HG02852 (cell line): ENCODE data around the gene FAM83G.

Source experiments
- ATAC-seq: cut with Tn5 transposase; IDR thresholded peaks from one replicate; pipeline ENCODE4 v1.9.1; 2021; ENCODE audit warnings: mild to moderate bottlenecking, moderate library complexity; ENCODE audit not compliant: unreplicated experiment

FAM83G gene

DNA sequence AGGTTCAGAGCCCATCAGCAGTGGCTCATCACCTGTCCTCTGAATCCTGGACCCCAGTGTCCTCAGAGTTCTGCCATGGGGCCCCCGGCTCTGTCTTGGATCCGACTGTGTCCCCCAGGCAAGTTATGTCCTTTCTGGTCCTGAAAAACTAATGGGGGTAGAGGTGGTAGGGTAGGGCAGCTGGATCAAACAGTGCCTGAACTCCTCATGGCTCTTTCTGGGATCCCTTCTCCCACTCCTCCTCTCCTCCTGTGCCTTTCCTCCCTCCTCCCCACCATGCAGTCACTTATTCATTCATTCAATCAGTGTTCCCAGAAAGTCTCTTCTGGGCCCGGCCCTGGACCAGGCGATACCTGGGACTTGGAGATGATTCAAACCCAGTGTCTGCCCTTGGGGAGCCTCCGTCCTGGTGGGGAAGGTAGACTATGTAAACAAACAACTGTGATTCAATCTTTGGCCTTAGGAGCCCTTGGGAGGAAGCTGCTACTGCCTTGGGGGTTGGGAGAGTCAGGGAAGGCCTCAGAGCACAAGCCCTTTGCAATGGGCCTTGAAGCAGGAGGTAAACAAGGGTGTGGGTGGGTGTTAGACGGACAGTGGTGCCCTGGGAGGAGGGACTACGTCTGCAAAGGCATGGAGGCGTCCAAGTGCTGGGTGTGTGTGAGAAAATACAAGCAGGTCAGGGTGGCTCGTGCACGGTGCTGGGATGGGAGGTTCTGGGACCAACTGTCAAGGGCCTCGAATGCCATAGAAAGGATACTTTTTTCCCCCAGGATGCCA, 6.4 kb upstream of the FAM83G start:
- ATAC-seq = no peak

DNA sequence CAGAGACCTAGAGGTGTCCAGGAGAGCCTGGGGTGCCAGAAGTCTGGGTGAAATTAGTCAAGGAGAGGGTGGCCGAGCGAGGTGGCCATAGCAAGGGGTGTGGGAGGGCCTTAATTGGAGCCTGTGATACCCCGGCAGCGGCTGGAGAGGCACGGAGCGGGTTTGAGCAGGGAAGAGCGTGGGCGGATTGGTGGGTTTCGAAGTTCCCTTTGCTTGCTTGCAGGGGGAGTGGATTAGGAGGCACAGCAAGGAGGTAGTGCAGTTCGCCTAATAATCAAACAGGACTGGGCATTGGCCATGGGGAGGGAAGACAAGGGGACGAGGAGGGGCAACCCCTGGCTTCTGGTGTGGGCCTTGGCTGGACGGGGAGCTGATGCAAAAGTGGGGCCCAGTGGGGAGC, 5.4 kb upstream of the FAM83G start:
- no peak for ATAC-seq

GRCh38 chr17:19006698-19007097, 2.1 kb upstream of the FAM83G start:
- no peak for ATAC-seq

- ATAC-seq = no peak
These were observed 1.3 kb upstream of the FAM83G start for GRCh38 chr17:19005789-19006430.

DNA sequence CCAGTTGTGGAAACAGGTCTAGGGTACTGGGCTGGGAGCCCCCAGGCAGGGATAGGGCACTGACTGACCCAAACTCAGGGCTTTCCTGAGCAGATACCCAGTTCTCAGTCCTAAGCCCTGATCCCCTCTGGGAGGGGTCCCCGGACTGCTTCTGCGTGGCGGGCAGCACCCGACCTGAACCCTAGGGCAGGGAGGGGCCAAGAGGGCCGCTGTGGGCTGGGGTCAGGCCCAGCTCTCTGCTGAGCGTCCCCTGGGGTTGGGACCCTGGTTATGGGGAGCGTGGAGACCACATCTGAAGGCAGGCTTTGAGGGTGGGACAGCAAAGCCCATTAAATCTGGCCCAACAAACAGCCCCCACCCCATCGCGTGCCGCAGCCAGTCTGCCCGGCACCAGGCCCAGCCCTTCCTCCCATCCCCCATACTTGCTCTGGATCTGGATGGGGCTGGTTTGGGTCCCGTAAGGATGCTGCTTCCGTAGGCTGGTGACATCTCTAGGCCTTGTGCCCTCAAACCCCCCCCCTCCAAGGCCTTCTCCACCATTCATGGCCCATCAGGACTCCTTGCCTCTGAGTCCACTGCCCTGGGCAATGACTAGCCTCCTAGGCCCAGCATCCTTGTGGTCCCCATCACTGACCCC, 691 bp upstream of the FAM83G start:
- no peak for ATAC-seq

- peak; percentile 16 for ATAC-seq
These were observed 782 bp downstream of the FAM83G start for GRCh38 chr17:19003543-19004420.

GRCh38 chr17:19002805-19003542, 1.6 kb downstream of the FAM83G start:
- no peak for ATAC-seq

GRCh38 chr17:19001907-19002590, 2.5 kb downstream of the FAM83G start:
- ATAC-seq = no peak

DNA sequence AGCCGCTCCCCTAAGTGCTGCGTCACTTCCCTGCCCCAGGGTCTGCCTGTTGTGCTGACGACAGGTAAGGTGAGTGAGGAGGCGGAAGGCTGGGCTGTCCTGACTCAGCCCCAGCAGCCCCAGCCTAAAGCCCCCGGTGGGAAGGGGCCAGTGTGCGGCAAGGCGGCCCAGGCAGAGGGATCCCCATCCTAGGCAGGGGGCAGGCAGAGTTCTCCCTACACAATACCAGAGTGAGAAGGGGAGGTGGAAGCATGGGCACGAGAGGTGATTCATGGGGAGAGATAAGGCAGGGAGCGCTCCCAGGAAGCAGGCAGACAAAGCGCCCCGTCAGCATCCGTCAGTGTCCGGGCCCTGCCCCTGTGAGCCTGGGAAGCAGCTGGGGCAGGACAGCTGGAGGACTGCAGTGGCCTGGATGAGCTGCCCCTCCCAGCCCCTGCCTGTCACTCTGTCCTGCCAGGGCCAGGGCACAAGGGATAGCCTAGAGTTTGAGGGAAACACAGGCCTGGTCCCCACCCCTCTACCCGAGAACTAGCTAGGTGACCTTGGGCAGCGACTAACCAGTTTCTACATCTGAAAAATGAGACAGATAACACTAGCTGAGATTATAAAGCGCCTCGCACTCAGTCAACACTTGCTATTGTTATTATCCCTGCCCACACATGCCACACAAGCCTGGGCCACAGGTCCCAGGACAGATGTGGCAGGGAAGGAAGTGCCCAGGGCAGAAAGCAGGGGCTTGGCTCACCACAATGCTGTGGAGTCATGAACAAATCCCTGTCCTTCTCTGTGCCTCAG, 3.8 kb downstream of the FAM83G start:
- no peak for ATAC-seq

- ATAC-seq = no peak
These were observed 4.7 kb downstream of the FAM83G start for GRCh38 chr17:18999911-19000310.

DNA sequence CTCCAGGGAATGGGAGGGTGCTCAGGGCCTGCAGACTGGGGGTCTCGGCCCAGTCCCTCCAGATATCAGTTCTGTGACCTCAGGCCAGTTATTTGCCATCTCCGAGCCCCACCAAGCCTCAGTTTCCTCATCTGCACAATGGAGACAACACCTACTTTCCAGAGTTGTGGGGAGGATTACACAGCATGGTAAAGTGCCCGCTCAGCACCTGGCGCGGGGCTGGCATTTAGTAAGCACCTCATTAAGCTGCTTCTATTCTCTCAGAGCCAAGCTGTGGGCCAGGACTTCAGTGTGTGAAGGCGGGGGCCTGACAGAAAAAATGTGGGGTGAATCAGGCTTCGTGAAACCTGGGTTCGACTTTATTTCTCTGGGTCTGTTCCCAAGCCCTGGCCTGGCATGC, 5.2 kb downstream of the FAM83G start:
- ATAC-seq = no peak

DNA sequence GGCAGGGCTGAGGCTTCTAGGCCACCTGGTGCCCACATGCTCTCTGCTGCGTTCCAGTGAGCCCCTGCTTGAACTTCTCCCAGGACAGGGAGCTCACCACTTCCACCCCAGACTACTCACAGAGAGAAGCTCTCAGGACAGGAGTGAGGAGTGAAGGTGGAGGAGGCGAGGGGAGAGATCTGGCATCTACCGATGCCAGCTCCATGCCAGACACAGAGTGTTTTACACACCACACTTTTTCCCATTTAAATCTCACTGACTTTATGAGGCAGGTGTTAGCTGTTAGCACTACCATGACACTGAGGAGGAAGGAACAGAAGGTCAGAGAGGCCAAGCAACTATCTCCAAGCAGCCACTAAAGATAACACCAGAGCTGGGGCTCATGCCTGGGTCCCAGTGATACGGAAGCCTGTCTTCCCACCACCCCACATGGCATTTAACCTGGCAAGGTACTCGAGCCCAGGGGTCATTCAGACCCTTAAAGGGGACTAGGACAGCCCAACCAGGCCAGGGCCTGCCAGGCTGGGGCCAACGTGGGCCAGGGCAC, 6.8 kb downstream of the FAM83G start:
- no peak for ATAC-seq

- ATAC-seq = no peak
These were observed 8.1 kb downstream of the FAM83G start for GRCh38 chr17:18996458-18996857.

- ATAC-seq = no peak
These were observed 9.3 kb downstream of the FAM83G start for GRCh38 chr17:18995220-18995619.

- ATAC-seq = no peak
These were observed 9.9 kb downstream of the FAM83G start for GRCh38 chr17:18994631-18995030.

DNA sequence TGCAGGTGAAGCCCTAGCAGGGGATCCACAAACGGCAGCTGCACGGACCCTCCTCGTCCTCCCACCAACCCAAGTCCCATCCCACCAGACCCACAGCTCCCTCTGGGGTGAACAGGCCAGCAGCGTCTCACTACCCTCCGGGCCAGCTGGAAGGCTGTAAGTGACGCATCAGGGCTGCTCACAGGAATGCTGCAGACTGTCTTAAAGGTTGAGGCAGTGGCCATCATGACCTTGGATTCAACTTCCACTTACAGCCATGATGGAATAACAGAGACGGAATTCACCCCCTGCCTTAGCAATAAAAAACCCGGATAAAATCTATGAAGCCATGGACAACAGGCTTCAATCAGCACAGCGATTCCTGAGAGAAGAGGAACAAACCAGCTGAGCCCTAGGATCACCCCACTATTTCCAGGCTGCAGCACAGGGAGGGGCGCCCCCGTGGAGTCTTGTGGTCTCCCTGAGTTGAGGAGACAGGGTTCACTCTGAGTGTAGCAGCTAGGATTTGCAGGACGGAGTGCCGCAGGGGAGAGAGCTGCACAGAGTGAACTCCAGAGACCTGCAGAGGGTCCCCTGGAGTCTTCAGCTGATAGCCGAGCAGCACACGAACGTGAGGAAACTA, 10.5 kb downstream of the FAM83G start:
- ATAC-seq = no peak

GRCh38 chr17:18992454-18993130, 12.0 kb downstream of the FAM83G start:
- ATAC-seq = no peak
